ENCODE data around the gene C14orf180.

The C14orf180 gene

GRCh38 chr14:104602933-104603325 is 23.4 kb downstream of the C14orf180 start:
- Histone ChIP-seq H3K9ac (ENCODE audit: low read length) (no peak overlapping the region), H3K27me3 (ENCODE audit: control insufficient read depth, insufficient read depth, low read length) (peaks cover 24% of the 10 kb centered on the region), H3K36me3 (ENCODE audit: control insufficient read depth, insufficient read depth, low read length) (no peaks in the 10 kb centered on the region)

GRCh38 chr14:104603711-104604401 is 24.3 kb downstream of the C14orf180 start:
- Histone ChIP-seq H3K9me3 (ENCODE audit: control insufficient read depth, low read length) (no peaks in the 10 kb centered on the region), H3K4me3 (ENCODE audit: low read length) (no peak overlapping the region), H3K36me3 (ENCODE audit: control insufficient read depth, insufficient read depth, low read length) (no peaks in the 10 kb centered on the region), H3K4me1 (ENCODE audit: control insufficient read depth, insufficient read depth, low read length) (no peaks in the 10 kb centered on the region), H3K27me3 (ENCODE audit: control insufficient read depth, insufficient read depth, low read length) (peaks cover 24% of the 10 kb centered on the region), H3K9ac (ENCODE audit: low read length) (no peak overlapping the region)

More at GRCh38 chr14:104602933-104603325, 23.4 kb downstream of the C14orf180 start:
- Histone ChIP-seq H3K9me3 (ENCODE audit: control insufficient read depth, low read length) (no peaks in the 10 kb centered on the region), H3K4me1 (ENCODE audit: control insufficient read depth, insufficient read depth, low read length) (no peaks in the 10 kb centered on the region), H3K4me3 (ENCODE audit: low read length) (no peak overlapping the region)

GRCh38 chr14:104604458-104605449 is 25.2 kb downstream of the C14orf180 start, which contains the start of gene TMEM179:
TMEM179 (minus strand) TSS chr14:104604772; CDS start chr14:104604741, 31 bp downstream.
- H3K36me3 ChIP-seq (ENCODE audit: control insufficient read depth, insufficient read depth, low read length): no peaks in the 10 kb centered on the region
- no peaks in the 10 kb centered on the region for H3K4me1 ChIP-seq (ENCODE audit: control insufficient read depth, insufficient read depth, low read length)
- no peaks in the 10 kb centered on the region for H3K9me3 ChIP-seq (ENCODE audit: control insufficient read depth, low read length)
- peaks cover 24% of the 10 kb centered on the region for H3K27me3 ChIP-seq (ENCODE audit: control insufficient read depth, insufficient read depth, low read length)
- H3K4me3 ChIP-seq (ENCODE audit: low read length): no peak within 1 kb of the TSS
- no peak within 1 kb of the TSS for H3K9ac ChIP-seq (ENCODE audit: low read length)

GRCh38 chr14:104609666-104610065 is 30.1 kb downstream of the C14orf180 start:
- Histone ChIP-seq H3K9ac (ENCODE audit: low read length) (no peak overlapping the region), H3K36me3 (ENCODE audit: control insufficient read depth, insufficient read depth, low read length) (no peaks in the 10 kb centered on the region), H3K4me3 (ENCODE audit: low read length) (no peak overlapping the region), H3K4me1 (ENCODE audit: control insufficient read depth, insufficient read depth, low read length) (no peaks in the 10 kb centered on the region), H3K9me3 (ENCODE audit: control insufficient read depth, low read length) (no peaks in the 10 kb centered on the region), H3K27me3 (ENCODE audit: control insufficient read depth, insufficient read depth, low read length) (peaks cover 14% of the 10 kb centered on the region)

- Histone ChIP-seq H3K36me3 (ENCODE audit: control insufficient read depth, insufficient read depth, low read length) (no peaks in the 10 kb centered on the region), H3K9ac (ENCODE audit: low read length) (no peak overlapping the region), H3K4me3 (ENCODE audit: low read length) (no peak overlapping the region), H3K27me3 (ENCODE audit: control insufficient read depth, insufficient read depth, low read length) (peaks cover 7% of the 10 kb centered on the region), H3K4me1 (ENCODE audit: control insufficient read depth, insufficient read depth, low read length) (no peaks in the 10 kb centered on the region), H3K9me3 (ENCODE audit: control insufficient read depth, low read length) (no peaks in the 10 kb centered on the region)
Measured at GRCh38 chr14:104610749-104611310, 31.3 kb downstream of the C14orf180 start.

GRCh38 chr14:104611881-104612280 is 32.3 kb downstream of the C14orf180 start:
- Histone ChIP-seq H3K9ac (ENCODE audit: low read length) (no peak overlapping the region), H3K4me1 (ENCODE audit: control insufficient read depth, insufficient read depth, low read length) (no peaks in the 10 kb centered on the region), H3K9me3 (ENCODE audit: control insufficient read depth, low read length) (no peaks in the 10 kb centered on the region), H3K4me3 (ENCODE audit: low read length) (no peak overlapping the region), H3K36me3 (ENCODE audit: control insufficient read depth, insufficient read depth, low read length) (no peaks in the 10 kb centered on the region), H3K27me3 (ENCODE audit: control insufficient read depth, insufficient read depth, low read length) (peaks cover 4% of the 10 kb centered on the region)

- no peak overlapping the region for H3K4me3 ChIP-seq (ENCODE audit: low read length)
- peaks cover 4% of the 10 kb centered on the region for H3K27me3 ChIP-seq (ENCODE audit: control insufficient read depth, insufficient read depth, low read length)
- no peaks in the 10 kb centered on the region for H3K4me1 ChIP-seq (ENCODE audit: control insufficient read depth, insufficient read depth, low read length)
- no peaks in the 10 kb centered on the region for H3K36me3 ChIP-seq (ENCODE audit: control insufficient read depth, insufficient read depth, low read length)
- no peak overlapping the region for H3K9ac ChIP-seq (ENCODE audit: low read length)
- no peaks in the 10 kb centered on the region for H3K9me3 ChIP-seq (ENCODE audit: control insufficient read depth, low read length)
Measured at GRCh38 chr14:104614126-104614812, 34.7 kb downstream of the C14orf180 start.

- Histone ChIP-seq H3K4me1 (ENCODE audit: control insufficient read depth, insufficient read depth, low read length) (no peaks in the 10 kb centered on the region), H3K9ac (ENCODE audit: low read length) (no peak overlapping the region), H3K27me3 (ENCODE audit: control insufficient read depth, insufficient read depth, low read length) (no peaks in the 10 kb centered on the region), H3K9me3 (ENCODE audit: control insufficient read depth, low read length) (no peaks in the 10 kb centered on the region), H3K4me3 (ENCODE audit: low read length) (no peak overlapping the region), H3K36me3 (ENCODE audit: control insufficient read depth, insufficient read depth, low read length) (no peaks in the 10 kb centered on the region)
Measured at GRCh38 chr14:104624939-104625338, 45.4 kb downstream of the C14orf180 start.

GRCh38 chr14:104632781-104633180 is 53.2 kb downstream of the C14orf180 start:
- Histone ChIP-seq H3K9ac (ENCODE audit: low read length) (no peak overlapping the region), H3K27me3 (ENCODE audit: control insufficient read depth, insufficient read depth, low read length) (peaks cover 9% of the 10 kb centered on the region), H3K36me3 (ENCODE audit: control insufficient read depth, insufficient read depth, low read length) (no peaks in the 10 kb centered on the region)

GRCh38 chr14:104633276-104634137 is 53.9 kb downstream of the C14orf180 start:
- H3K9ac ChIP-seq (ENCODE audit: low read length): no peak overlapping the region
- peaks cover 6% of the 10 kb centered on the region for H3K4me1 ChIP-seq (ENCODE audit: control insufficient read depth, insufficient read depth, low read length)
- H3K27me3 ChIP-seq (ENCODE audit: control insufficient read depth, insufficient read depth, low read length): peaks cover 13% of the 10 kb centered on the region
- H3K4me3 ChIP-seq (ENCODE audit: low read length): no peak overlapping the region
- no peaks in the 10 kb centered on the region for H3K36me3 ChIP-seq (ENCODE audit: control insufficient read depth, insufficient read depth, low read length)
- H3K9me3 ChIP-seq (ENCODE audit: control insufficient read depth, low read length): no peaks in the 10 kb centered on the region

More at GRCh38 chr14:104632781-104633180, 53.2 kb downstream of the C14orf180 start:
- Histone ChIP-seq H3K4me1 (ENCODE audit: control insufficient read depth, insufficient read depth, low read length) (no peaks in the 10 kb centered on the region), H3K9me3 (ENCODE audit: control insufficient read depth, low read length) (no peaks in the 10 kb centered on the region), H3K4me3 (ENCODE audit: low read length) (no peak overlapping the region)
